Cerebellar cortex (tissue), 1 donor: ENCODE results near the gene MUSK.
"Not testable (repeated sequence)": the region's sequence is repeated elsewhere in the genome, so short reads cannot be mapped to it uniquely, and the experiment has no call there.

ENCODE experiments used
- DNase-seq: peaks from one replicate; pipeline ENCODE4 v3.0.0-alpha.2; 2015; ENCODE audit warnings: low spot score

MUSK gene

GRCh38 chr9:110810262-110810976, 141.8 kb downstream of the MUSK start:
- no peak for DNase-seq

GRCh38 chr9:110812886-110813285, 144.3 kb downstream of the MUSK start:
- no peak for DNase-seq

DNA sequence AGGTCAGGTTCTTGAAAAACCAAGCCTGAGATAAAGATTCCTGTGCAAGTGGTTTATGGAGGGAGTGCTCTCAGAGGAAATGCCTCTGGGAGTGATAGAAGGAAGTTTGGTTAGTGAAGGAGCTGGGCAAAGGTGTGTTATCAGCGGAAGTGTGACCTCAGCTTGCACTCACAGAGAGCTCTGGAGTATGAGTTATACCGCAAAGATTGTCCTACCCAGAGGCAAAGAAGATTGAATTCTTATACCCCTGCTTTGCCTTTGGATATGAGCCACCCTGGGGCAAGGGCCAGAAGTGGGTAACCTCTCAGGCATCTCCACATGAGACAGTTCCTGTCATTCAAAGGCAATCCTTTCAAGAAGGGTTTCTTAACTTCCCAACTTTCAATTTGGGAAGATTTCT, 145.6 kb downstream of the MUSK start:
- no peak for DNase-seq

- DNase-seq, result no peak
Observed at GRCh38 chr9:110815361-110815760, 146.8 kb downstream of the MUSK start.

DNA sequence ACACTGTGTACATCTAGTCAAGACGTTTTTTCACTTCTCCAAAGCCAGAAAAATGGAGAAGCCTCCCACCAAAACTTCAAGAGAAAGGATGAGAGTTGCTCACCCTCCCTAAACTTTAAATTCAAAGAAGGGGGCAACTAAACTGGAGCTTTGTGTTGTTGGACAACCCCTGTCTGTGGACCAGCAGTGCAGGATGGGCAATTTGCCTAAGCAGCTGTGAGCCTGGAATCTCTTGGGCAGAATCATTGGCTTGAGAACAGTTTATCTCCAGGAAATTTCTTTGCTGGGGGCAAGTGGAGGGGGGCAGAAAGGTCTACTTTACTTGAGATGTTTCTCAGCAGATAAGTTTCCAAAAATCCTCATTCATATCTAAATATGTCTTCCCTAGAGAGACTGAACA, 151.8 kb downstream of the MUSK start:
- no peak for DNase-seq

DNA sequence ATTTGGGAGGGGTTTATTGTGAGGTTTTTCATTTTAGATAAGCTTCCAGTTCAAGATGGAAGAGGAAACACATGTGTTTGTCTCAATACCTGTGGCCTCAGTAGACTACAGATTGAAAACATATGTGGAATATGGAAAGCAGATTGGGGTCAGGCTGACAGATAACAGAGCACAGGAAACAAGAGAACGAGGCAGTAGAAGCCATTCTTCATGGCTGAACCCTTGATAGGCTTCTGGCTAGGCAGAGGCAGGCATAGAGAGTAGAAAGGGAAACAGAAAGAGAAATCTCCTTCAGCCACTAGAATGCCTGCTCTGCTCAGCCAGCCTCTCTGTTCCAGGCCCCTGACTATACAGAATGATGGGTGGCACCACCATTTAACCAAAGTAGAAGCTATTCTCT, 152.5 kb downstream of the MUSK start:
- no peak for DNase-seq

GRCh38 chr9:110825129-110825528, 156.5 kb downstream of the MUSK start:
- DNase-seq, result not testable (repeated sequence)

DNA sequence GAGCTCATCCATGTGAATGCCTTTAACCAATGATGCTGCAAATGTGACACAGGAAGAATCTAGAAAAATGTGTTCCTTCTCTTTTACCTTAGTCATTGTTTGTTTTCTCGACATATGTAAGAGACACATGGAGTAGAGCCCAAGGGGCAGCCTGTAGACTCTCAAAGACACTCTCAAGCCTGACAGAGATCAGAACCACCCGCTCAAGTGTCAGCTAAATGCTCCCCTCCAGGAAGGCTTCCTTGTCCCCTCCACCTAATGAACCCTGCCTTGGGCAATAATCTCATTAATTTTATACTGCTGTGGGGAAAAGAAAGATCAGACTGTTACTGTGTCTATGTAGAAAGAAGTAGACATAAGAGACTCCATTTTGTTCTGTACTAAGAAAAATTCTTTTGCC, 157.4 kb downstream of the MUSK start:
- DNase-seq, result no peak

- DNase-seq, result not testable (repeated sequence)
Observed at GRCh38 chr9:110826400-110826799, 157.8 kb downstream of the MUSK start.

DNA sequence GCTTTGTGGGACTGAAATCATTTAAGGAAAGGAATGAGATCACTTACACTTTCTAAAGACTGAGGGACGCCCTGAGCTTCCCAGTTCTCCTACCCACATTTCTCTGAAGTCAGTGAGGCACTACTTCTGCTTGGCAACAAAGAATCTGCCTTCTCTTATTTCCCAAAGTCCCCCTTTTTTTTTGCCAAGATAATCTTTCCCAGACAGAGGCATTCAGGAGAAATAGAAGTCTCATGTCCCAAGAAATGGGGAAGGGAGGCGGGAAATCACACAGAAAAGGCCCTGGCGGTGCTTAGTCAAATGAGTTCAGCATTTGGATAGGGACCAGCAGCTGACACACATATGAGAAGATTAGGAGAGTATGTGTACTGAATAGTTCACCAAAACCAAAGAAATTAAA, 159.7 kb downstream of the MUSK start:
- no peak for DNase-seq

DNA sequence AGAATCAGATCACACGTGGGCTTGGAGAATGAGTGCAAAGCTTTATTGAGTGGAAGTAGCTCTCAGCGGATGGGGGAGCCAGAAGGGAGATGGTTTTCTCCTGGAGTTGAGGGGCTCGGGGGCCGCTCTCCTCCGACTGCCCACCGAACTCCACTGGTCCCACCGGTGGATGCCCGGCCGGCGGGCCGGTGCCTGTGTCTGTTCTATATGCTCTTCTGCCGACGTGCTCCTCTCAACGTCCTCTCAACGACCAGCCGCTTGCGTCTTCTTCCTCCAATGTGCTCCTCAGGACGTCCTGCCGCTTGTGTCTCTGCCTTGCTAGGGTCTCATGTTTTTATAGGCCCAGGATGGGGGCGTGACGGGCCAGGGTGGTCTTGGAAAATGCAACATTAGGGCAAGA, 161.9 kb downstream of the MUSK start:
- DNase-seq, result no peak

DNA sequence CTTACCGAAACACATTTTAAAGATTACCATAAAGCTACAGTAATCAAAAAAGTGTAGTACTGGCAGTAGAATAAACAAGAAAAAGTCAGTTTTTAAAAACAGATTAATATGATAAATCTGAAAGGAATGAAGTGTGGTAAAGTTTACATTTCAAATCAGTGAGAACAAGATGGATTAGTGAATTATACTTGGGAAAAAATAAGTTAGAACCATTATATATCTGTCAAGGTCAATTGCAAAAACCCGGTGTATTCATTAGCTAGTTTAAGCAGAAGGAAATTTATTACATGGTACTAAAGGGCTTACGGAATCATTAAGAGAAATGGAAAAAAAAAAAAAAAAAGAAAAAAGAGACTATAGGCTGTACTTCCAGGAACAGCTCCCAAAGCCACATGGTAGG, 164.3 kb downstream of the MUSK start:
- DNase-seq, result no peak

GRCh38 chr9:110835404-110835803, 166.8 kb downstream of the MUSK start:
- no peak for DNase-seq

DNA sequence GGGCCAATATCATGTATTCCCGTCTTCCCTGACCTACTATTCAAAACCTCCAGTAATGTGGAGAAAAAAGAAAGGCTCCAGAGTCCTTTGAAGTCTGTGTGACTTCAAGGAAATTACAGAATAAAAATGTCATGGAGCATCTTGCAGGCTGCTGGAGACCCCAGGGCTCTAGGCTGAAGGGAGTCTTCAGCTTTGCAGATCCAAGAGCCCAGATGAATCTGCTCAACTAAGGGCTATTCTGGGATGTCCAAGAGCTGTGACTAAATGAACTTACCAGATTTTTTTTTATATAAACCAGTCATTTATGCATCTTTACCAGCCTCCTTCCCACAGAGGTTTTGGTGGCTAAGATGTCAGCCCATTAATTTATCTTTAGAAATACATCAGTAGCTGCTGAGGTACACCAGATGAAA, 167.3 kb downstream of the MUSK start:
- no peak for DNase-seq

DNA sequence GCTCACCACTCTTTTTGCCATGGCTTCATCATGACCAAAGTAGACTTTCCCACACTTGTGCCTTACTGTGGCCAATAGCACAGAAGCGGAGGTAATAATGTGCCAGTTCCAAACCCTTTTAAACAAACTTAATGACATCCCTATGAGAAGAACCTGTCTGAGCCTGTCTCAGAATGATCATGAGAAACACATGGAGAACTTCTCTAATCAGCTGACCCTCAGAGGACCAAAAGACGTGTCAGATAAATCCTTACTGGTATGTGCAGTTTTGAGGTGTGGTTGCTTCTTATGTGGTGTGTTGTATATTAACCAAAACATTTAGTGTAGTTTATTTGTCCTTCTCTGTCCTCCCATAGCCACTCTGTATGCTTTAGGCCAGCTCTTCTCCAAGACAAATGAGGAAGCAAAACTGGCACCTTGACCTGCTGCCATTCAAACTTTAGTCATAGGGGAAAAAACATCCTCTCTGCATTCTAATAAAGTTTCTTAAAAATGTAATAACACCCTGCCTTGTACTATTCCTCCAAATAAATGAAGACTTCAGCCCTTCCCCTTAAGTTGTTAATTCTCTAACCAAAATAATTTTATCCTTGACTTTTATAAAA, 168.9 kb downstream of the MUSK start:
- no peak for DNase-seq

GRCh38 chr9:110842169-110842568, 173.6 kb downstream of the MUSK start:
- DNase-seq, result no peak

GRCh38 chr9:110842986-110843385, 174.4 kb downstream of the MUSK start:
- no peak for DNase-seq

GRCh38 chr9:110844121-110844520, 175.5 kb downstream of the MUSK start:
- no peak for DNase-seq

GRCh38 chr9:110846215-110846614, 177.6 kb downstream of the MUSK start:
- no peak for DNase-seq

- no peak for DNase-seq
Observed at GRCh38 chr9:110847671-110848070, 179.1 kb downstream of the MUSK start.

DNA sequence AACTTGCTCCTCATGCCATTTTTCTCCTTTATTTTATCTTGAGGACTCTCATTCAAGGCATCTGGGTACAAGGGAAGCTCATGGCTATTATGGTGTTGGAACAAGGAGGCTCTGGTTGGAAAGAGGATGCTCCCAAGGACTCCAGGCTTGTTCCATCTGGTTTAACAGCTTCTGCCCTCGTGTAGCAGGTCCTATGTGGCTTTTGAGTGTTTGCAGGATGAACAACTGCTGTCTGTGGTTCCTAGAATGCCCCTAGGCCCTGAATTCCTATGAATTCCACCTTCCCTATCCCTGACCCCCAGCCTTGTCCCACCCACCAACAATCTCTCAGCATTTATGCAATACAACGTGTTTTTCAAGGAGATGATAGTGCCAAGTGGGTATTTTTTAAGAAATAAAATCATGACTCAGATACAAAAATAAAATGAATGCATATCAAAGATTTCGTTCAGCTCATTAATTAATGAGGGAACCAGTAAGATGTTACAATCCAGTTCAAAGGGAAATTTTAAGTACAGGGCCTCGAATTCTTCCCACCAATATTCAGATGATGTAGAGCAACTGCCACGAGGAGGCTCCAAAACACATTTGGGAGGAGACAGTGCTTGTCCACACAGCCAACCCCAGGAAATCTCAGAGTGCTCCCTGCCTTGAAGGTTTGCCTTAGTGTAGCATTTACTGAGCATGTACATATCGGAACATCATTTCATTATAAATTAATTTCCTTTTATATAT, 182.0 kb downstream of the MUSK start:
- no peak for DNase-seq
